Measurements from ENCODE around the gene SMARCA2. TPM values are rescaled to one million over a fixed set of nuclear protein-coding genes. Genes with fewer than 3 reads are reported as not detected.

SMARCA2 gene
- total RNA-seq, 4 donors from 2014 or later: 76.7 to 99.0 (median 89.8) TPM

- Histone ChIP-seq H3K9me3 (no peaks in the 10 kb centered on the region), H3K27ac (replicated peaks in 1 of 4) (no peak overlapping the region), H3K4me3 (no peak overlapping the region), H3K4me1 (peaks cover 12 to 20% (median 15%) of the 10 kb centered on the region in 4 donors), H3K27me3 (no peaks in the 10 kb centered on the region), H3K36me3 (peaks cover 17 to 93% (median 67%) of the 10 kb centered on the region in 4 donors)
- DNase-seq (ENCODE audit: extremely low spot score): no peak
- WGBS: 84% methylated on average over 6 of the region's 6 CpGs
- peak; percentile 51 to 67 (median 51) for TF ChIP-seq CTCF (IDR thresholded peaks at IDR 0.05)
- no peak for TF ChIP-seq POLR2A (IDR thresholded peaks at IDR 0.05; ENCODE audit: low read depth)
- TF ChIP-seq POLR2AphosphoS5 (IDR thresholded peaks at IDR 0.05): no peak
- no peak for TF ChIP-seq EP300 (IDR thresholded peaks at IDR 0.05)
- intact Hi-C loops (cut with DNase I): no loop called here
Measured at GRCh38 chr9:2087500-2088313, 72.6 kb downstream of the SMARCA2 start.

GRCh38 chr9:2093920-2094597, 78.9 kb downstream of the SMARCA2 start:
- H3K36me3 ChIP-seq: peaks cover 16 to 81% (median 46%) of the 10 kb centered on the region in 4 donors
- DNase-seq (ENCODE audit: extremely low spot score): no peak
- no peaks in the 10 kb centered on the region for H3K9me3 ChIP-seq
- no peak overlapping the region for H3K4me3 ChIP-seq
- H3K4me1 ChIP-seq: peaks cover 7 to 13% (median 11%) of the 10 kb centered on the region in 4 donors
- H3K27ac ChIP-seq (replicated peaks in 1 of 4): peak overlapping the region in 3 of 4 donors; percentile 10 to 37 (median 15)
- H3K27me3 ChIP-seq: no peaks in the 10 kb centered on the region
- TF ChIP-seq POLR2AphosphoS5 (IDR thresholded peaks at IDR 0.05) (peak; percentile 9 to 47), CTCF (IDR thresholded peaks at IDR 0.05) (no peak), EP300 (IDR thresholded peaks at IDR 0.05) (no peak)
- WGBS: 53% methylated on average over 2 of the region's 2 CpGs
- intact Hi-C loops (cut with DNase I): no loop called here

- Histone ChIP-seq H3K9me3 (no peaks in the 10 kb centered on the region), H3K27me3 (no peaks in the 10 kb centered on the region), H3K36me3 (peaks cover 19 to 81% (median 46%) of the 10 kb centered on the region in 4 donors), H3K27ac (replicated peaks in 1 of 4) (no peak overlapping the region), H3K4me1 (peaks cover 7 to 13% (median 11%) of the 10 kb centered on the region in 4 donors), H3K4me3 (no peak overlapping the region)
- DNase-seq (ENCODE audit: extremely low spot score): no peak
- no peak for TF ChIP-seq POLR2AphosphoS5 (IDR thresholded peaks at IDR 0.05)
- TF ChIP-seq CTCF (IDR thresholded peaks at IDR 0.05): no peak
- no peak for TF ChIP-seq EP300 (IDR thresholded peaks at IDR 0.05)
- no peak for TF ChIP-seq POLR2A (IDR thresholded peaks at IDR 0.05; ENCODE audit: low read depth)
- intact Hi-C loops (cut with DNase I): no loop called here
- 97% methylated on average over 6 of the region's 6 CpGs for WGBS
Measured at GRCh38 chr9:2096376-2096970, 81.3 kb downstream of the SMARCA2 start.

- intact Hi-C loops (cut with DNase I): no loop called here
- WGBS: 96% methylated on average over 1 of the region's 1 CpG
- no peak for TF ChIP-seq POLR2A (IDR thresholded peaks at IDR 0.05; ENCODE audit: low read depth)
- no peak for TF ChIP-seq POLR2AphosphoS5 (IDR thresholded peaks at IDR 0.05)
- TF ChIP-seq CTCF (IDR thresholded peaks at IDR 0.05): no peak
- H3K36me3 ChIP-seq: peaks cover 21 to 82% (median 66%) of the 10 kb centered on the region in 4 donors
- no peaks in the 10 kb centered on the region for H3K9me3 ChIP-seq
- H3K4me3 ChIP-seq: no peak overlapping the region
- DNase-seq (ENCODE audit: extremely low spot score): no peak
- H3K27ac ChIP-seq (replicated peaks in 1 of 4): no peak overlapping the region
- H3K27me3 ChIP-seq: no peaks in the 10 kb centered on the region
- no peaks in the 10 kb centered on the region for H3K4me1 ChIP-seq
Measured at GRCh38 chr9:2106666-2107065, 91.5 kb downstream of the SMARCA2 start.

All from esophagus muscularis mucosa (tissue), 4 donors.